Left forelimb (tissue), 1 donor: ENCODE results near the gene ZBTB7B.
A peak's percentile ranks its signal among the peaks of the same experiment; 100 is the strongest.

Experiments used
- DNase-seq: peaks from one replicate; pipeline ENCODE4 v3.0.0-alpha.2; 2018; ENCODE audit warnings: low spot score

Gene ZBTB7B

DNA sequence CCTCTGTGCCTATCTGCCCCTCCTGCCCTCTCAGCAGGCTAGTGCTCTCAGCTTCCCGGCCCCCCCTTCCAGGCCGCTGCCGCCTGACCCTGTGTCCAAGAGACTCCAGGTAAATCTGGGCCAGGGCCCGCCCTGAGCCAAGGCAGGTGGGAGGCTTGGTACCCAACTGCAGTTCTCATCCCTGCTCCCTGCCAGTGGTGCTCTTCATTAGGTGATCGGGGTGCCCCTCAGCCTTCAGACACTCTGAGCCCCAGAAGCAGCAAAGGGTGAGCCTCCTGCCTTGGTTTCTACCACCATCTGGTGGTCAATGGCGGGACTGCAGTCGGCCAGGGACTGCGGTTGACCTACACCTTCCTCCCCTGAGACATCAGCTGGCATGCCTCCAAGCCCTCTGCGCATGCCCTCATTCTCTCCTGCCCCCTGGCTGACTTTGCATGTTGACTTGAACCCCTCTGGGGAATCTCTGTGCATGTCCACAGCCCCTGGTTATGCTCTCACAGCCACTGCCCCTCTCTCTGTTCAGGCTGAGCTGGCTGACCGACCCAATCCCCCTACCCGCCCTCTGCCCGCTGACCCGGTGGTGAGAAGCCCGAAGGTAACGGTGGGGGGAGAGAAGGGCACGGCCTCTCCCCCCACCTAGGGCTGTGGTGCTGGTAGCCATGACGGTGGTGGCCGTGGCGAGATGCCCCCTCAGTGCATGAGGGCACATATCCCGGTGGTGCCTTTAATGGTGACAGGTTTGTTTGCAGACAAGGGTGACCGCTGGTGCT is 59.0 kb downstream of the ZBTB7B start:
- peak; percentile 93 for DNase-seq

GRCh38 chr1:155062151-155062686 is 59.6 kb downstream of the ZBTB7B start:
- DNase-seq: no peak

GRCh38 chr1:155062702-155063411 is 60.3 kb downstream of the ZBTB7B start:
- peak; percentile 85 for DNase-seq

- peak; percentile 89 for DNase-seq
Measured at GRCh38 chr1:155063550-155064110, 61.0 kb downstream of the ZBTB7B start, which contains the start of gene EFNA4. Gene EFNA4 (plus strand): TSS chr1:155063740. CDS start chr1:155063824, 84 bp downstream.

DNA sequence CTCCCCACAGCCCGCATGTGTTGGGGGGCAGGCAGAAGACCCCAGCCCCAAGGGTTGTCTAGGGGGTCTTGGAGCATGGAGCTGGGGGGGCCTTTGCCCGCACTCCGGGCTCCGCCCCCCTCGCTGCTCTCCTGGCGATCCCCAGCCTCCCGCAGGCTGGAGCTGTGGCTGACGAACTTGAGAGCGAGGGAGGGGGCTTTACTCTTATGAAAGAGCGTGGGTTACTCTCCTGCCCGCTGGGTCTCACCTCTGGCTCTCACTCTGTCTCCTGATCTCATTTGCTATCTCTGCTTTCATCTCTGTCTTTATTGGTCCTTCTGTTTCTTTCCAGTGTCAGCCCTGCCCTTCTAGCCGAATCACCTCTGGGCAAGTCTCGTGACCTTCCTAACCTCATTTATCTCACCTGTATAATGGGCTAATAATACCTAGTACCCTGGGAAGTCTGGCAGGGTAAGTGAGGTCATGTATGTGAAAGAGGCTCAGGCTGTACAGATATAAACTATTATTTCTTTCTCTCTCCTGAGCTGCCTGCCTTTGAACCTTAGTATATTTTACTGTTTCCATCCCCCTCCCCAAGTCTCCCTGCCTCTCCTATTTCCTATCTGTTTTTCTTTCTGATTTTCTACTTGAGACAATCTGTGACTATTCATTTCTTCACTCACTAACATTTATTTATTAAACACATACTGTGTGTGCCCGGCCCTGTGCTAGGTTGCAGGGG is 61.7 kb downstream of the ZBTB7B start:
- no peak for DNase-seq

DNA sequence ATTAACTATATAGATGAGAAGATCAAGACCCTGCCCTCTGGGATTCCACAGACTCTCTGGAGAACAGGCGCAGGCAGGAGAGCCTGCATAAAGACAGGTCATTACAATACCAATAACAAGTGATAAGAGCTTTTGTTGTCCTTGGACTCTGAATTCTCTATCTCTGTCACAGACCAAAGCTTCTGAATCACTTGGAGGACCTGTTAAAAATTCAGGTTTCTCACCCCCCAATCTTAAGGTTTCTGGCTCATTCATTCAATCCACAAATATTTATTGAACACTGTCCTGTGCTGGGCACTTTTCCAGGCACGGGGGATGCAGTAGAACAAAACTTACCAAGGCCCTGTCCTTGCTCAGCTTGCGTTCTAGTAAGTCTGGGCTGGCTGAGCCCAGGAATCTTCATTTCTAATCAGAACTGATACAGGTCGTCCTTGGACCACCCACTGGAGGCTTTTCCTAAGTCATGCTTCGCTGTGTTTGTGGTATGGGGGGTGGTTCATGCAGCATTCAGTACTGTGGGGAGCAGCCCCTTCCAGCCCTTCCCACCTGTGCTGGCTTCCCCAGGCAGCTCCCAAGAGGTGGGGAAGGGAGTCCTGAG is 62.3 kb downstream of the ZBTB7B start:
- DNase-seq: no peak

GRCh38 chr1:155066777-155067176 is 64.2 kb downstream of the ZBTB7B start:
- no peak for DNase-seq
